A673 (cell line): ENCODE results near the gene AGTPBP1.

Source experiments
- EZH2 ChIP-seq: fragments of 200-600 bp; sonication (generic); IDR thresholded peaks from 2 replicates; pipeline ENCODE4 v1.6.1; 2017; ENCODE audit warnings: borderline replicate concordance, low read depth, mild to moderate bottlenecking, mixed read lengths, antibody characterized with exemption, low read length; ENCODE audit not compliant: poor library complexity, severe bottlenecking
- TF ChIP-seq, protein P1 (sequence below): fragments of 300-800, 200-600 bp; sonication (generic); conservative IDR thresholded peaks from 2 replicates; pipeline ENCODE4 v1.5.1; 2017; ENCODE audit warnings: low read depth, mild to moderate bottlenecking, antibody characterized with exemption, low read length, moderate library complexity, mixed read lengths

DNA sequence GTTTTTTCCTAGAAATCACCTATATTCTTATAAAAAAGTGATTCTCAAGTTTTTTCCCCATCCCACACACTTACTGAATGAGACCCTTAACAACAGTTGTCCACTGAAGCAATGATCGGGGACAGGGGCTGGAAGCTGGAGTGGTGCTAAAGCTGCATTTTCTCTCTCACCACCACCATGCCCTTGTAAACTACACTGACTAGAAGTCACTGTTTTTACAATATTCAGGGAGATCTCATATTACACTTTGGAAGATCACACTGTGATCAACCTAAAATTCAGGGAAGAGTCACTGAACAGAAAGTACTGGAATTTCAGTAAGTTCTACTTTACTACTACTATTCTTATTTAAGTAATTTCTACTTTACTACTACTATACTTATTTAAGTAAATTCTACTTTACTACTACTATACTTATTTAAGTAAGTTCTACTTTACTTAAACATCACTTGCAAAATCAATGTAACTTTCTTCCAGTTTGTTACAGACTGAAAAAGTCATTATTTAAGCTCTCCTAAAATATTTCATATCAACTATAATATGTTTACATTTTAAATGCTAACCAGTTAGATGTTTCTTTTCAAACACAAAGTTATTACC is 164.3 kb downstream of the AGTPBP1 start:
- TF ChIP-seq EZH2: no peak
- TF ChIP-seq, protein P1, sequence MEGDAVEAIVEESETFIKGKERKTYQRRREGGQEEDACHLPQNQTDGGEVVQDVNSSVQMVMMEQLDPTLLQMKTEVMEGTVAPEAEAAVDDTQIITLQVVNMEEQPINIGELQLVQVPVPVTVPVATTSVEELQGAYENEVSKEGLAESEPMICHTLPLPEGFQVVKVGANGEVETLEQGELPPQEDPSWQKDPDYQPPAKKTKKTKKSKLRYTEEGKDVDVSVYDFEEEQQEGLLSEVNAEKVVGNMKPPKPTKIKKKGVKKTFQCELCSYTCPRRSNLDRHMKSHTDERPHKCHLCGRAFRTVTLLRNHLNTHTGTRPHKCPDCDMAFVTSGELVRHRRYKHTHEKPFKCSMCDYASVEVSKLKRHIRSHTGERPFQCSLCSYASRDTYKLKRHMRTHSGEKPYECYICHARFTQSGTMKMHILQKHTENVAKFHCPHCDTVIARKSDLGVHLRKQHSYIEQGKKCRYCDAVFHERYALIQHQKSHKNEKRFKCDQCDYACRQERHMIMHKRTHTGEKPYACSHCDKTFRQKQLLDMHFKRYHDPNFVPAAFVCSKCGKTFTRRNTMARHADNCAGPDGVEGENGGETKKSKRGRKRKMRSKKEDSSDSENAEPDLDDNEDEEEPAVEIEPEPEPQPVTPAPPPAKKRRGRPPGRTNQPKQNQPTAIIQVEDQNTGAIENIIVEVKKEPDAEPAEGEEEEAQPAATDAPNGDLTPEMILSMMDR: no peak
